ENCODE results near the gene CDIP1.

CDIP1 gene

GRCh38 chr16:4513086-4513860, 25.3 kb downstream of the CDIP1 start:
- DNase-seq = no peak

- no peak for DNase-seq
Observed at GRCh38 chr16:4512473-4512872, 26.1 kb downstream of the CDIP1 start.

GRCh38 chr16:4511441-4512082, 27.0 kb downstream of the CDIP1 start:
- no peak for DNase-seq

GRCh38 chr16:4510747-4511426, 27.7 kb downstream of the CDIP1 start:
- DNase-seq = no peak

DNA sequence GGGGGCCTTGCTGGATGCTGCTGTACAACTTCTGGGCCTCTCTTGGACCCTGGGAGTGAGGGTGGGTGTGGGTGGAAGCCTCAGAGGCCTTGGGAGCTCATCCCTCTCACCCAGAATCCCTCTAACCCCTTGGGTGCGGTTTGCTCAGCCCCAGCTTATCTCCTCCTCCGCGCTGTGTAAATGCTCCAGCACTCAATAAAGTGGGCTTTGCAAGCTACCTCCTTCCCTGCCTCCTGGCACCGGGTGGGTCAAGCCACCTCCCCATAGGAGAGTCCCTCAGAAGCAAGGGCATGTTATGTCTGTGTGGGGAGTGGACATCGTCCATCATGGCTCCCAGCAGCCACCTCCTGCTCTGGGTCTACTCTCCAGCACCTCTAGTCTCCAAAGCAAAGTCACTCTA, 28.4 kb downstream of the CDIP1 start:
- no peak for DNase-seq

DNA sequence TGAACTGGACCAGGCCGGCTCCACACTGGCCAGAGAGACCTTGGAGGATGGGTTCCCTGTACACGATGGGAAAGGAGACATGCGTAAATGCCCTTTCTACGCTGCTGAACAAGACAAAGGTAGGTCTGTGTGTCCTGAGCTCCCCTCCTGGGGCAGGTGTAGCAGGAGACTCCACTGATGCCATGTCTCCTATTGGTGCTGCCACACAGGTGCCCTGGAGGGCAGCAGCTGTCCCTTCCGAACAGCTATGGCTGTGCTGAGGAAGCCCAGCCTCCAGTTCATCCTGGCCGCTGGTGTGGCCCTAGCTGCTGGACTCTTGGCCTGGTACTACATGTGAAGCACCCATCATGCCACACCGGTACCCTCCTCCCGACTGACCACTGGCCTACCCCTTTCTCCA, 29.2 kb downstream of the CDIP1 start:
- DNase-seq = no peak

- no peak for DNase-seq
Observed at GRCh38 chr16:4508806-4509205, 29.8 kb downstream of the CDIP1 start.

- no peak for DNase-seq
Observed at GRCh38 chr16:4507588-4508345, 30.8 kb downstream of the CDIP1 start.

- peak; percentile 83 for DNase-seq
Observed at GRCh38 chr16:4506450-4506849, 32.1 kb downstream of the CDIP1 start.

- peak; percentile 90 for DNase-seq
Observed at GRCh38 chr16:4505356-4506147, 33.0 kb downstream of the CDIP1 start.

- no peak for DNase-seq
Observed at GRCh38 chr16:4501071-4501478, 37.5 kb downstream of the CDIP1 start.

DNA sequence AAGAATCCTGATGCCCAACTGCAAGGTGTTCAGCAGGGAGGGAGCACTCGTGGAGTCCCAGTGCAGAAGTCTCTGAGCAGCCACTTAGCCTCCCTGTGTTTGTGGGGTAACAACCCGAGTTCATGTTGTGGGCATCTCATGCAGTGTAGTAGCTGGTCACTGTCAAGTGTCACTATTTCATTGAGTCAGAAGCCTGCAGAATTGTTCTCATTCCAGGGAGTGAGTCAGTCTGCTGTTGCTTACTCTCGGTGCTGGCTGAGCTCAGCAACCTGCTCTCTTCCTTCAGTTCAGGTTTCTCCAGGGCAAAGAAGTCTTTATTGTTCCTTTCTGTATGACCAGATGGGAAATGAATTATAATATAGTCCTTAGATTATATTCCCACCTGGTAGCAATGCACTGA, 38.3 kb downstream of the CDIP1 start:
- DNase-seq = no peak

GRCh38 chr16:4499196-4499555, 39.4 kb downstream of the CDIP1 start:
- DNase-seq = no peak

DNA sequence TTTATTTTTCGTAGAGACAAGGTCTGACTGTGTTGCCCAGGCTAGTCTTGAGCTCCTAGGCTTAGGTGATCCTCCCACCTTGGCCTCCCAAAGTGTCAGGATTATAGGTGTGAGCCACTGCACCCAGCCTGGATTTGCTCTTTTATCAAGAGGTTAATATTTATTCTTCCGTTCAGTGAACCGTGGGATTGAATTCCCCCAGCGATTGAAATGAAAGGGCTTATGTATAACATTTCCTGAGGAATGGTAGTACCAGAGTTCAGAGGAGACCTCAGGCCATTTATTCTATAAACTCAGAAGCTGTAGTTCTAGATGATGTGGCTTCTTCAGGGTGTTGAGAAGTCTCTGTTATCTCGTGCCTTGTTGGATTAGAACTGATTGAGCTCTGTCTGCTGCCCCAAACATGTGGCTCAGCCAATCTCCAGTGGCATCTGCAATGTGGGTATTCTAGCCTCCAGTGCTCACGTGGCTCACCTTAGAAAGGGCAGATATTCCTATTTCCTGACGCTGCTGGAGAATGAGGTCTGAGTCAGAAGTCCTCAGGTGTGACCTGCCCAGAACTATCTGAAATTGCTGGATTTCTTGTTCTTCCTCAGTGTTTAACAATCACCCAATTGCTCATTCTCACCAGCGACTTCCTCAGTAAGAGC, 39.9 kb downstream of the CDIP1 start:
- no peak for DNase-seq

DNA sequence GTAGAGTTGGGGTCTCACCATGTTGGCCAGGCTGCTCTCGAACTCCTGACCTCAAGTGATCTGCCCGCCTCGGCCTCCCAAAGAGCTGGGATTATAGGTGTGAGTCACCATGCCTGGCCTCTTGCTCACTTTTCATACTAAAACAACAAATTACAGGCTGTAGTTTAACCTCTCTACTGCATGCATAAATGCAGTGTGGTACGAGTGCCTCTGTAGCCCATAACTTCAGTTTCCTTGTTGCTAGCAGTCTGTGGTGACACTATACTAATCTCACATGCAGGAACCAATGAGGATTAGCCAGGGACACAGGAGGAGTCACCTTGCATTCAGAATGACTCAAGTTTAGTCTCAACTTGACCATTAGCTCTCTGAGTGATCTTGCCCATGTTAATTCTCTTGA, 42.3 kb downstream of the CDIP1 start:
- DNase-seq = no peak

DNA sequence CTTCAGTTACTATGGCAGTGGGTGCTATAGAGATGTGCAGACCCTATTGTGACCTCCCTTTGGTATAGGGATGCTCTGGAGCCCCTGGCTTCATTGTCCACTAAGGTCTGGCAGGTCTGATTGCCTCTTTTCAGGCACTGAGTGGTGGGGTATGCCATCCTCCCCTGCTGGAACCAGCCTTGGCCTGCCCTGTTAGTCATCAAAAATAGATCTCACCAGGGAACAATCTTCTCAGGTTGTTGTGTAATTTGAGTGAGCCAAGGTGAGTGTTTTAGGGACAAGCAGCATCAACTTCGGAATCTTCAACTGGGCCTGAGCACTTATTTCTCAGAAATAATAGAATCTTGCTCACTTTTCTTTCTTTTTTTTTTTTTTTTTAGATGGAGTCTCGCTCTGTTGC, 42.8 kb downstream of the CDIP1 start:
- no peak for DNase-seq

DNA sequence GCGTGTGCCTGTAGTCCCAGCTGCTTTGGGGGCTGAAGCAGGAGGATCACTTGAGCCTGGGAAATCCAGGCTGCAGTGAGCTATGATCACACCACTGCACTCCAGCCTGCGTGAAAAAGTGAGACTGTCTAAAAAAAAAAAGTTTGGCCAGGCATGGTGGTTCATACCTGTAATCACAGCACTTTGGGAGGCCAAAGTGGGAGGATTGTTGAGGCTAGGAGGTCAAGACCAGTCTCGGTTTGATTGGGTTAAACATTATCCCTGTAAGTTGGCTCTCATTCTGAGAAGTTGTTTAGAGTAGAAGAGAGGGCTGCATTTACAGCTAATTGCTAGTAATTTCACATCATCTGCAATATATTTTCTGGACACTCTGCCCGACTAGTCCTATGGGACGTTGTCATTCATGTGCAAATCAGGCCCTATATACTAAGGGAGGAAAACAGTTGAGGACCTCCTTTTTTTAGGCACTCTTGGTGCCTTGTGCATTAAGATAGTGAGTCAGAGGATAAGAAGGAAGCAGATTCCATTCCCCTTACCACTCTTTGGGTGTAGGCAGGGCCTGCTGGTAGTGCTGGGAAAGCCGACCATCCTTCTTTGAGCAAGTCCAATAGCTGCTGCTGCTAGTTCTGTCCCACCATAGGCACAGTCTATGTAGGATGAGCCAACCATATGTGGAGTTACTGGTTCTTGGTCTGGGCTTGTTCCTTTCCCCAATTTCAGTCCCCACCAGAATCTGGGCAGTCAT, 43.7 kb downstream of the CDIP1 start:
- no peak for DNase-seq

GRCh38 chr16:4491898-4492297, 46.7 kb downstream of the CDIP1 start:
- DNase-seq = no peak

- no peak for DNase-seq
Observed at GRCh38 chr16:4489030-4489429, 49.5 kb downstream of the CDIP1 start.

GRCh38 chr16:4488499-4488967, 50.0 kb downstream of the CDIP1 start:
- DNase-seq = peak; percentile 70

DNA sequence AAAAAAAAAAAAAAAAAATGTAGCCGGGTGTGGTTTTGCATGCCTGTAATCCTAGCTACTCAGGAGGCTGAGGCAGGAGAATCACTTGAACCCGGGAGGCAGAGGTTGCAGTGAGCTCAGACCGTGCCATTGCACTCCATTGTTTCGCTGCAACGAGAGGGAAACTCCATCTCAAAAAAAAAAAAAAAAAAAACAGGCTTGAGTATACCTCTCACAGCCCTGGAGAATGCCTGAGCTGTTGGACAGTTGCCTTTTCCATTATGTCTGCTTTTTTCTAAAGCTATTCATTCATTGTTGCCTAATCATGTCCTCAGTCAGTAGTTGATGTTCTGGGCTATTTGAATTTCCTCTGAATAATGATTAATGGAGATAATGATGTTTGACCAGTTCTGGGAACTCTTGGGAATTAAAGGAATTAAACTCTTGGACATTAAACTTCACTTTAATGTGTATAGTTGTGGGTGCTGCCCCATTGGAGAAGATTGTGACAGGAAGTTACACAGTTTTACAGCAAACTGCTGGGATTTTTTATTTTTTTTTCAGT, 50.5 kb downstream of the CDIP1 start:
- DNase-seq = peak; percentile 27

All from CD4-positive, alpha-beta T cell treated with Interleukin-21 for 1 hour (primary cell).